Lower leg skin (tissue), 4 donors: ENCODE measurements around the gene UBL4A. TPM values are rescaled to one million over a fixed set of nuclear protein-coding genes. Genes with fewer than 3 reads are reported as not detected.
A peak's percentile ranks its signal among the peaks of the same experiment; 100 is the strongest.

Experiments used
- DNase-seq, 2 donors: peaks; one replicate each; pipeline ENCODE4 v3.0.0-alpha.2; 2019; ENCODE audit warnings: low spot score in 2 of 2
- H3K4me3 ChIP-seq: fragments of 200-600 bp; sonication (generic); 2 replicates; pipeline ENCODE4 v1.5.1; 2017; ENCODE audit warnings: mild to moderate bottlenecking, low read depth; ENCODE audit not compliant: poor library complexity, severe bottlenecking
- CTCF ChIP-seq, 3 donors: fragments of 450-650 bp; IDR thresholded peaks; one replicate each; pipeline ENCODE4 v1.5.1; 2016; ENCODE audit warnings: antibody characterized with exemption in 3 of 3, mild to moderate bottlenecking in 3 of 3, moderate library complexity in 2 of 3
- POLR2A ChIP-seq, 2 donors: fragments of 450-650 bp; IDR thresholded peaks; one replicate each; pipeline ENCODE4 v1.6.1; 2016 to 2017; ENCODE audit warnings: antibody characterized with exemption in 2 of 2, mild to moderate bottlenecking in 1 of 2, moderate library complexity in 1 of 2
- WGBS, 2 donors: methylation state at CpG; one replicate each; pipeline ENCODE4 v1.1.5; 2018; 5-methylcytosine and 5-hydroxymethylcytosine counted together
- intact Hi-C: fragments of 100-400 bp; cut with DNase I; formaldehyde crosslinking; loops from one replicate; pipeline ENCODE4 v1.15.0; 2023; ENCODE audit warnings: low total_unique reads
- total RNA-seq, 4 donors: library from RNA; depleted of rRNA; stranded (reverse); fragments of >200 nt; gene quantifications; one replicate each; pipeline ENCODE4 v1.1.0, GENCODE V29; 2016

Gene UBL4A
- total RNA-seq, 4 donors from 2014 or later: 33.7 to 57.0 (median 50.7) TPM

GRCh38 chrX:154530286-154530685, 43.9 kb upstream of the UBL4A start:
- no peak for TF ChIP-seq CTCF (IDR thresholded peaks at IDR 0.05)
- TF ChIP-seq POLR2A (IDR thresholded peaks at IDR 0.05): no peak
- DNase-seq: no peak
- 65 to 71% methylated on average over 11 of the region's 11 CpGs for WGBS, 2 donors
- no peak overlapping the region for H3K4me3 ChIP-seq
- intact Hi-C loops: no loop called here

GRCh38 chrX:154529206-154529612, 42.8 kb upstream of the UBL4A start:
- H3K4me3 ChIP-seq: no peak overlapping the region
- intact Hi-C loops: no loop called here
- TF ChIP-seq POLR2A (IDR thresholded peaks at IDR 0.05): no peak
- TF ChIP-seq CTCF (IDR thresholded peaks at IDR 0.05): no peak
- WGBS, 2 donors: 71 to 88% methylated on average over 1 to 6 of the region's 6 CpGs
- no peak for DNase-seq

GRCh38 chrX:154526901-154527675, 40.7 kb upstream of the UBL4A start:
- WGBS, 2 donors: 3 to 29% methylated on average over 15 of the region's 15 CpGs
- DNase-seq: peak; percentile 67 to 94
- H3K4me3 ChIP-seq: no peak overlapping the region
- intact Hi-C loops: no loop called here
- no peak for TF ChIP-seq POLR2A (IDR thresholded peaks at IDR 0.05)
- no peak for TF ChIP-seq CTCF (IDR thresholded peaks at IDR 0.05)

- TF ChIP-seq CTCF (IDR thresholded peaks at IDR 0.05) (no peak), POLR2A (IDR thresholded peaks at IDR 0.05) (no peak)
- intact Hi-C loops: no loop called here
- H3K4me3 ChIP-seq: no peak overlapping the region
- DNase-seq: no peak
- 65 to 69% methylated on average over 14 of the region's 14 CpGs for WGBS, 2 donors
These were observed 39.4 kb upstream of the UBL4A start for GRCh38 chrX:154525606-154526490.

- DNase-seq: no peak
- 89 to 99% methylated on average over 8 of the region's 8 CpGs for WGBS, 2 donors
- intact Hi-C loops: no loop called here
- TF ChIP-seq CTCF (IDR thresholded peaks at IDR 0.05) (no peak), POLR2A (IDR thresholded peaks at IDR 0.05) (no peak)
- no peak overlapping the region for H3K4me3 ChIP-seq
These were observed 33.0 kb upstream of the UBL4A start for GRCh38 chrX:154519389-154519788.
